Measurements from ENCODE around the gene PRUNE2.

- TF ChIP-seq CTCF (IDR thresholded peaks at IDR 0.05; ENCODE audit: insufficient read depth, low read length) (no peak), POLR2AphosphoS5 (IDR thresholded peaks at IDR 0.05; ENCODE audit: low read depth) (no peak)
Measured at GRCh38 chr9:76592974-76593347, 313.0 kb downstream of the PRUNE2 start.

Measured in HL-60 (cell line).